ENCODE measurements around the gene MTR.

Gene MTR

GRCh38 chr1:236922190-236922589 is 127.1 kb downstream of the MTR start:
- Mint-ChIP-seq H3K36me3 (ENCODE audit: low read depth) (no peaks in the 10 kb centered on the region), H3K4me1 (ENCODE audit: low read depth) (no peaks in the 10 kb centered on the region), H3K27me3 (no peaks in the 10 kb centered on the region), H3K4me3 (no peak overlapping the region), H3K9me3 (peaks cover 15% of the 10 kb centered on the region), H3K27ac (no peak overlapping the region)
- intact Hi-C loops (cut with micrococcal nuclease): no loop called here

GRCh38 chr1:236925386-236925785 is 130.3 kb downstream of the MTR start:
- Mint-ChIP-seq H3K36me3 (ENCODE audit: low read depth) (no peaks in the 10 kb centered on the region), H3K4me3 (no peak overlapping the region), H3K9me3 (peaks cover 10% of the 10 kb centered on the region), H3K27me3 (no peaks in the 10 kb centered on the region), H3K27ac (no peak overlapping the region), H3K4me1 (ENCODE audit: low read depth) (no peaks in the 10 kb centered on the region)
- intact Hi-C loops (cut with micrococcal nuclease): no loop called here

- intact Hi-C loops (cut with micrococcal nuclease): no loop called here
- peaks cover 10% of the 10 kb centered on the region for H3K9me3 Mint-ChIP-seq
Measured at GRCh38 chr1:236930503-236930902, 135.4 kb downstream of the MTR start.

GRCh38 chr1:236938760-236939159 is 143.7 kb downstream of the MTR start:
- Mint-ChIP-seq H3K4me1 (ENCODE audit: low read depth) (no peaks in the 10 kb centered on the region), H3K36me3 (ENCODE audit: low read depth) (no peaks in the 10 kb centered on the region)
- intact Hi-C loops (cut with micrococcal nuclease): no loop called here

More at GRCh38 chr1:236930503-236930902, 135.4 kb downstream of the MTR start:
- no peaks in the 10 kb centered on the region for H3K27me3 Mint-ChIP-seq
- H3K27ac Mint-ChIP-seq: no peak overlapping the region
- H3K4me3 Mint-ChIP-seq: no peak overlapping the region
- no peaks in the 10 kb centered on the region for H3K36me3 Mint-ChIP-seq (ENCODE audit: low read depth)
- no peaks in the 10 kb centered on the region for H3K4me1 Mint-ChIP-seq (ENCODE audit: low read depth)

GRCh38 chr1:236942431-236942830 is 147.3 kb downstream of the MTR start:
- no peaks in the 10 kb centered on the region for H3K9me3 Mint-ChIP-seq
- H3K27ac Mint-ChIP-seq: no peak overlapping the region
- H3K4me1 Mint-ChIP-seq (ENCODE audit: low read depth): no peaks in the 10 kb centered on the region
- no peak overlapping the region for H3K4me3 Mint-ChIP-seq
- intact Hi-C loops (cut with micrococcal nuclease): no loop called here
- H3K27me3 Mint-ChIP-seq: no peaks in the 10 kb centered on the region
- H3K36me3 Mint-ChIP-seq (ENCODE audit: low read depth): no peaks in the 10 kb centered on the region

More at GRCh38 chr1:236938760-236939159, 143.7 kb downstream of the MTR start:
- Mint-ChIP-seq H3K4me3 (no peak overlapping the region), H3K9me3 (no peaks in the 10 kb centered on the region), H3K27me3 (no peaks in the 10 kb centered on the region), H3K27ac (no peak overlapping the region)

- Mint-ChIP-seq H3K27me3 (no peaks in the 10 kb centered on the region), H3K4me3 (no peak overlapping the region), H3K27ac (no peak overlapping the region), H3K4me1 (ENCODE audit: low read depth) (no peaks in the 10 kb centered on the region), H3K36me3 (ENCODE audit: low read depth) (no peaks in the 10 kb centered on the region), H3K9me3 (no peaks in the 10 kb centered on the region)
- intact Hi-C loops (cut with micrococcal nuclease): no loop called here
Measured at GRCh38 chr1:236944556-236944955, 149.5 kb downstream of the MTR start.

GRCh38 chr1:236945002-236945401 is 149.9 kb downstream of the MTR start:
- H3K9me3 Mint-ChIP-seq: no peaks in the 10 kb centered on the region
- intact Hi-C loops (cut with micrococcal nuclease): no loop called here
- H3K27ac Mint-ChIP-seq: no peak overlapping the region
- no peaks in the 10 kb centered on the region for H3K36me3 Mint-ChIP-seq (ENCODE audit: low read depth)
- no peaks in the 10 kb centered on the region for H3K27me3 Mint-ChIP-seq
- no peaks in the 10 kb centered on the region for H3K4me1 Mint-ChIP-seq (ENCODE audit: low read depth)
- no peak overlapping the region for H3K4me3 Mint-ChIP-seq

- no peaks in the 10 kb centered on the region for H3K9me3 Mint-ChIP-seq
- H3K36me3 Mint-ChIP-seq (ENCODE audit: low read depth): no peaks in the 10 kb centered on the region
- no peak overlapping the region for H3K27ac Mint-ChIP-seq
- no peak overlapping the region for H3K4me3 Mint-ChIP-seq
- H3K4me1 Mint-ChIP-seq (ENCODE audit: low read depth): no peaks in the 10 kb centered on the region
- intact Hi-C loops (cut with micrococcal nuclease): no loop called here
- no peaks in the 10 kb centered on the region for H3K27me3 Mint-ChIP-seq
Measured at GRCh38 chr1:236947794-236948193, 152.7 kb downstream of the MTR start.

GRCh38 chr1:236948381-236948780 is 153.3 kb downstream of the MTR start:
- Mint-ChIP-seq H3K27ac (no peak overlapping the region), H3K9me3 (no peaks in the 10 kb centered on the region), H3K4me3 (no peak overlapping the region), H3K36me3 (ENCODE audit: low read depth) (no peaks in the 10 kb centered on the region), H3K4me1 (ENCODE audit: low read depth) (no peaks in the 10 kb centered on the region), H3K27me3 (no peaks in the 10 kb centered on the region)
- intact Hi-C loops (cut with micrococcal nuclease): no loop called here

- Mint-ChIP-seq H3K4me1 (ENCODE audit: low read depth) (no peaks in the 10 kb centered on the region), H3K27me3 (no peaks in the 10 kb centered on the region), H3K9me3 (no peaks in the 10 kb centered on the region), H3K27ac (no peak overlapping the region), H3K4me3 (no peak overlapping the region), H3K36me3 (ENCODE audit: low read depth) (no peaks in the 10 kb centered on the region)
- intact Hi-C loops (cut with micrococcal nuclease): no loop called here
Measured at GRCh38 chr1:236948996-236949395, 153.9 kb downstream of the MTR start.

GRCh38 chr1:236950365-236950764 is 155.3 kb downstream of the MTR start:
- intact Hi-C loops (cut with micrococcal nuclease): no loop called here
- no peak overlapping the region for H3K27ac Mint-ChIP-seq
- H3K27me3 Mint-ChIP-seq: no peaks in the 10 kb centered on the region
- H3K4me3 Mint-ChIP-seq: no peak overlapping the region
- H3K36me3 Mint-ChIP-seq (ENCODE audit: low read depth): no peaks in the 10 kb centered on the region
- no peaks in the 10 kb centered on the region for H3K4me1 Mint-ChIP-seq (ENCODE audit: low read depth)
- H3K9me3 Mint-ChIP-seq: no peaks in the 10 kb centered on the region

GRCh38 chr1:236951672-236952071 is 156.6 kb downstream of the MTR start:
- Mint-ChIP-seq H3K9me3 (no peaks in the 10 kb centered on the region), H3K4me1 (ENCODE audit: low read depth) (no peaks in the 10 kb centered on the region), H3K27me3 (no peaks in the 10 kb centered on the region), H3K4me3 (no peak overlapping the region), H3K27ac (no peak overlapping the region), H3K36me3 (ENCODE audit: low read depth) (no peaks in the 10 kb centered on the region)
- intact Hi-C loops (cut with micrococcal nuclease): no loop called here

- no peaks in the 10 kb centered on the region for H3K36me3 Mint-ChIP-seq (ENCODE audit: low read depth)
- no peaks in the 10 kb centered on the region for H3K4me1 Mint-ChIP-seq (ENCODE audit: low read depth)
- H3K4me3 Mint-ChIP-seq: no peak overlapping the region
- intact Hi-C loops (cut with micrococcal nuclease): no loop called here
- H3K27me3 Mint-ChIP-seq: no peaks in the 10 kb centered on the region
- H3K27ac Mint-ChIP-seq: no peak overlapping the region
- H3K9me3 Mint-ChIP-seq: no peaks in the 10 kb centered on the region
Measured at GRCh38 chr1:236952246-236953003, 157.3 kb downstream of the MTR start.

- no peaks in the 10 kb centered on the region for H3K36me3 Mint-ChIP-seq (ENCODE audit: low read depth)
- no peak overlapping the region for H3K27ac Mint-ChIP-seq
Measured at GRCh38 chr1:236953151-236953700, 158.1 kb downstream of the MTR start.

More at GRCh38 chr1:236953151-236953700, 158.1 kb downstream of the MTR start:
- H3K27me3 Mint-ChIP-seq: no peaks in the 10 kb centered on the region
- intact Hi-C loops (cut with micrococcal nuclease): no loop called here
- peaks cover 2% of the 10 kb centered on the region for H3K9me3 Mint-ChIP-seq
- H3K4me3 Mint-ChIP-seq: no peak overlapping the region
- H3K4me1 Mint-ChIP-seq (ENCODE audit: low read depth): no peaks in the 10 kb centered on the region
